PC-9 (cell line): ENCODE results near the gene ZFAND3.

Experiments used
- EZH2 ChIP-seq: fragments of 200-600 bp; sonication (generic); IDR thresholded peaks from 2 replicates; pipeline ENCODE4 v1.8.0; 2017; ENCODE audit warnings: antibody characterized with exemption, low read depth
- TF ChIP-seq, protein P1 (sequence below): fragments of 200-600 bp; sonication (generic); conservative IDR thresholded peaks from 2 replicates; pipeline ENCODE4 v1.6.1; 2017; ENCODE audit warnings: mixed run types, antibody characterized with exemption, mild to moderate bottlenecking, moderate library complexity

DNA sequence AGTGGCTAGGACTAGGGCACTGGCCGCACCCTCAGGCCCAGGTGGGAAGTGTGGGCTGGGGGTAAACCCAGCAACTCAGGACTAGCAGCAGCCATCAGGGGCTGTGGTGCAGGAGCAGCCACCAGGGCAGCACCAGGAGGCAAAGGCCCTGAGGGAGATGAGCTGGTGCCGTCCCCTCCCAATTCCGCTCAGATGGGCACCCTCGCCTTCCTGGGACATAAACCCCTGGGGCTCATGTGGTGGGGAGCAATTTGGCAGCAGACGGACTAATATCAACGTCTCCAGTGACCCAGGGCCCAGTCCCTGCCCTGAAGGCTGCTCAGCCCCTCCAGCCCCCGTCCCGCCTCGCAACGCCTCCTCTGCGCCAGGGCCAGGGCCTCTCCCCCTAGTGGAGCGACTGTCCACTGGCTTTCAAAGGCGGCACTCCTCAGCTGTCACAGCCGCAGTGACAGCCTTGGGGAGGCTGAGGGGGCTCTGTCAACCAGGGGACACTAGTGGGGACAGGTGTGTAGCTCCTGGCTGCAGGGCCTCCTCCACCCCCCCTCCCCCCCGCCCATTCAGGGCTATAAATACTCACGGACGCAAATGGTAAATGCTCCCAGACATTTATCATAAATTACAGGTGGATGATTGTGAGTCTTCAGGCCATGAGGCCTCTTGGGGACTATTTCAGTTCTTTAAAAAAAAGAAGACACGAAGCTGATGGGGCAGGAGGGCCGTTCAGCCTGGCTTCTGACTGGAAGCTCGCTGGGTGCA, 349.9 kb downstream of the ZFAND3 start:
- TF ChIP-seq, protein P1, sequence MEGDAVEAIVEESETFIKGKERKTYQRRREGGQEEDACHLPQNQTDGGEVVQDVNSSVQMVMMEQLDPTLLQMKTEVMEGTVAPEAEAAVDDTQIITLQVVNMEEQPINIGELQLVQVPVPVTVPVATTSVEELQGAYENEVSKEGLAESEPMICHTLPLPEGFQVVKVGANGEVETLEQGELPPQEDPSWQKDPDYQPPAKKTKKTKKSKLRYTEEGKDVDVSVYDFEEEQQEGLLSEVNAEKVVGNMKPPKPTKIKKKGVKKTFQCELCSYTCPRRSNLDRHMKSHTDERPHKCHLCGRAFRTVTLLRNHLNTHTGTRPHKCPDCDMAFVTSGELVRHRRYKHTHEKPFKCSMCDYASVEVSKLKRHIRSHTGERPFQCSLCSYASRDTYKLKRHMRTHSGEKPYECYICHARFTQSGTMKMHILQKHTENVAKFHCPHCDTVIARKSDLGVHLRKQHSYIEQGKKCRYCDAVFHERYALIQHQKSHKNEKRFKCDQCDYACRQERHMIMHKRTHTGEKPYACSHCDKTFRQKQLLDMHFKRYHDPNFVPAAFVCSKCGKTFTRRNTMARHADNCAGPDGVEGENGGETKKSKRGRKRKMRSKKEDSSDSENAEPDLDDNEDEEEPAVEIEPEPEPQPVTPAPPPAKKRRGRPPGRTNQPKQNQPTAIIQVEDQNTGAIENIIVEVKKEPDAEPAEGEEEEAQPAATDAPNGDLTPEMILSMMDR = no peak
- no peak for TF ChIP-seq EZH2
